Activated T-cell treated with anti-CD3 and anti-CD28 coated beads, Interleukin-2, amount 50 U/mL, for 4 hours (primary cell): ENCODE data around the gene P4HTM. TPM values are rescaled to one million over a fixed set of nuclear protein-coding genes. Genes with fewer than 3 reads are reported as not detected.

Source experiments
- ATAC-seq, 2 donors: fragments of 200-7000 bp; cut with Tn5 transposase; one replicate each; pipeline ENCODE4 v1.10.0; 2021
- DNase-seq: peaks from one replicate; pipeline ENCODE4 v3.0.0-alpha.2; 2020
- H3K27me3 Mint-ChIP-seq: one replicate; pipeline ENCODE4 v1.8.0; 2021; ENCODE audit warnings: low read depth, mixed read lengths
- H3K36me3 Mint-ChIP-seq: one replicate; pipeline ENCODE4 v1.8.0; 2022; ENCODE audit warnings: mixed read lengths; ENCODE audit not compliant: insufficient read depth
- H3K4me1 Mint-ChIP-seq: one replicate; pipeline ENCODE4 v1.8.0; 2021; ENCODE audit warnings: low read depth, mixed read lengths
- H3K4me3 Mint-ChIP-seq: one replicate; pipeline ENCODE4 v1.8.0; 2021; ENCODE audit warnings: mild to moderate bottlenecking, moderate library complexity, mixed read lengths
- H3K9me3 Mint-ChIP-seq: one replicate; pipeline ENCODE4 v1.8.0; 2021; ENCODE audit warnings: mixed read lengths
- total RNA-seq, 3 donors: library from RNA; stranded (reverse); gene quantifications; one replicate each; pipeline ENCODE4 v1.2.1, GENCODE V29; 2021

The P4HTM gene
- total RNA-seq, 3 donors from 2014 or later, result 25.7 to 28.2 (median 26.3) TPM

DNA sequence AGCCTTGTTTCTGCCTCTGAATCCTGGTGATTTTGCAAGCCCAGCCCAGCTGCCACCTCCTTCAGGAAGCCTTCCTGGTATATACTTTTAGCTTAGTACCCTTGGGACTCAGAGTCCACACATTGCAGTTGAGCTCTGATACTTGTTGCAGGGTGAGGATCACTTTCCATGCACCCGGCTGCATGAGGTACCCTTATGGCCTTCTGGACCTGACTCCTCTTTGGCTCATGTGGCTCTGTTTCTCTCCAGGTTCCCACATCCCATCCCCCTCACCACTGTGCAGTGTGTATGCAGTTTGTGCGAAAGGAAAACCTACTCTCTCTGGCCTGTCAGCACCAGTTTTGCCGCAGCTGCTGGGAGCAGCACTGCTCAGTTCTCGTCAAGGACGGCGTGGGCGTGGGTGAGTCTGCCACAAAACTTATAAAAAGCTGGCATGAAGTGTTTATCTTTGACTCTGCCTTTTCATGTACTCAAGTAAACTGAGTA, 23.1 kb upstream of the P4HTM start:
- ATAC-seq (peak; percentile 43 to 46), DNase-seq (peak; percentile 21)
- peaks cover 42% of the 10 kb centered on the region for H3K36me3 Mint-ChIP-seq
- H3K4me3 Mint-ChIP-seq, result no peak overlapping the region
- H3K27me3 Mint-ChIP-seq, result no peaks in the 10 kb centered on the region
- H3K4me1 Mint-ChIP-seq, result peaks cover 8% of the 10 kb centered on the region
- no peaks in the 10 kb centered on the region for H3K9me3 Mint-ChIP-seq

GRCh38 chr3:48970586-48970985, 19.5 kb upstream of the P4HTM start:
- peaks cover 45% of the 10 kb centered on the region for H3K36me3 Mint-ChIP-seq
- no peak for ATAC-seq
- H3K4me3 Mint-ChIP-seq, result no peak overlapping the region
- no peaks in the 10 kb centered on the region for H3K9me3 Mint-ChIP-seq
- H3K4me1 Mint-ChIP-seq, result peaks cover 8% of the 10 kb centered on the region
- DNase-seq, result no peak
- H3K27me3 Mint-ChIP-seq, result no peaks in the 10 kb centered on the region

GRCh38 chr3:48974076-48974864, 15.8 kb upstream of the P4HTM start:
- peaks cover 49% of the 10 kb centered on the region for H3K36me3 Mint-ChIP-seq
- DNase-seq (no peak), ATAC-seq (no peak)
- no peaks in the 10 kb centered on the region for H3K9me3 Mint-ChIP-seq
- H3K4me1 Mint-ChIP-seq, result no peaks in the 10 kb centered on the region
- no peak overlapping the region for H3K4me3 Mint-ChIP-seq
- no peaks in the 10 kb centered on the region for H3K27me3 Mint-ChIP-seq

- DNase-seq, result no peak
- Mint-ChIP-seq H3K36me3 (peaks cover 43% of the 10 kb centered on the region), H3K9me3 (no peaks in the 10 kb centered on the region), H3K4me3 (no peak overlapping the region), H3K27me3 (no peaks in the 10 kb centered on the region), H3K4me1 (no peaks in the 10 kb centered on the region)
- ATAC-seq, result no peak
Observed at GRCh38 chr3:48979451-48979850, 10.6 kb upstream of the P4HTM start.

- H3K4me1 Mint-ChIP-seq, result no peaks in the 10 kb centered on the region
- DNase-seq, result no peak
- H3K4me3 Mint-ChIP-seq, result no peak overlapping the region
- H3K9me3 Mint-ChIP-seq, result no peaks in the 10 kb centered on the region
- no peak for ATAC-seq
- H3K27me3 Mint-ChIP-seq, result no peaks in the 10 kb centered on the region
- peaks cover 41% of the 10 kb centered on the region for H3K36me3 Mint-ChIP-seq
Observed at GRCh38 chr3:48980295-48980694, 9.7 kb upstream of the P4HTM start.

- H3K27me3 Mint-ChIP-seq, result no peaks in the 10 kb centered on the region
- ATAC-seq, result no peak
- H3K9me3 Mint-ChIP-seq, result no peaks in the 10 kb centered on the region
- DNase-seq, result no peak
- peaks cover 34% of the 10 kb centered on the region for H3K36me3 Mint-ChIP-seq
- H3K4me3 Mint-ChIP-seq, result no peak overlapping the region
- no peaks in the 10 kb centered on the region for H3K4me1 Mint-ChIP-seq
Observed at GRCh38 chr3:48982016-48982415, 8.0 kb upstream of the P4HTM start.

GRCh38 chr3:48982686-48983085, 7.4 kb upstream of the P4HTM start:
- H3K4me3 Mint-ChIP-seq, result no peak overlapping the region
- ATAC-seq, result no peak

DNA sequence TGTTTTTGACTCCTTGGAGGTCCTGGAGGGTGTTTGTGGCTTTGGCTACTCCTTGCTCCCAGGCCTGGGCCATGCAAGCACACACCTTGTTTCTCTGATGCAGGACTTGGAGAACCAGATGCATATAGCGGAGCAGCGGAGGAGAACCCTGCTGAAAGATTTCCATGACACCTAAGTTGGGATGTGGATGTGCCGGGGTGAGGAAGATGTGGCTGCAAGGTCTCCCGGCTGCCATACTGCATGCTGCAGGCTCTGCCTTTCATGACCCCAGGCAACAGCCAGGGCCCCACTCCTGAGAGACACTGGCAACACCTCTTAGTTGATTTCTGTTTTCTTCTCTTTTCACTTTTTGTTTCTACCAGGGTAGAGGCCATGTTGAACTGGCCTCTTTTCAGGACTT, 6.9 kb upstream of the P4HTM start:
- DNase-seq (no peak), ATAC-seq (no peak)
- no peak overlapping the region for H3K4me3 Mint-ChIP-seq
- no peaks in the 10 kb centered on the region for H3K27me3 Mint-ChIP-seq
- peaks cover 5% of the 10 kb centered on the region for H3K4me1 Mint-ChIP-seq
- H3K36me3 Mint-ChIP-seq, result peaks cover 30% of the 10 kb centered on the region
- H3K9me3 Mint-ChIP-seq, result no peaks in the 10 kb centered on the region

More at GRCh38 chr3:48982686-48983085, 7.4 kb upstream of the P4HTM start:
- Mint-ChIP-seq H3K36me3 (peaks cover 34% of the 10 kb centered on the region), H3K4me1 (peaks cover 1% of the 10 kb centered on the region), H3K9me3 (no peaks in the 10 kb centered on the region), H3K27me3 (no peaks in the 10 kb centered on the region)
- DNase-seq, result no peak

DNA sequence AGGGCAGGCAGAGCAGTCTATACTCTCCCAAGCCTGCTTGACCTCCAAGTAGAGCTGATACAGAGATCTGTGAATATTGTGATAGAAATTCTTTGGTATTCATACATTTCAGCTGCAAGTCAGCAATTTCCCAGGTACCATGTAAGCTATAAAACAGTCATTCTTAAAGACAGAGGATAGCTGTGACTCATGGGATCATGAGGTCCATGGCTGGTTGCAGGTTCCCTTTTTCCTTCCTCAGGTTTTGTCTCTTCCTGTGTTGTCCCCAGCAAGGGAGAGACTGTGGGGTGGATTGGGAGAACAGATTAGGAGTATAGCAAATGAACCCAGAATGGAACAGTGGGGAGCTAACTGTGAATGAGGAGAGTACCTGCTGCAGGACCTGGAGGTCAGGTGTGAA, 5.4 kb upstream of the P4HTM start:
- Mint-ChIP-seq H3K27me3 (no peaks in the 10 kb centered on the region), H3K4me3 (no peak overlapping the region), H3K9me3 (no peaks in the 10 kb centered on the region), H3K36me3 (peaks cover 24% of the 10 kb centered on the region), H3K4me1 (peaks cover 17% of the 10 kb centered on the region)
- ATAC-seq, result no peak
- DNase-seq, result no peak

DNA sequence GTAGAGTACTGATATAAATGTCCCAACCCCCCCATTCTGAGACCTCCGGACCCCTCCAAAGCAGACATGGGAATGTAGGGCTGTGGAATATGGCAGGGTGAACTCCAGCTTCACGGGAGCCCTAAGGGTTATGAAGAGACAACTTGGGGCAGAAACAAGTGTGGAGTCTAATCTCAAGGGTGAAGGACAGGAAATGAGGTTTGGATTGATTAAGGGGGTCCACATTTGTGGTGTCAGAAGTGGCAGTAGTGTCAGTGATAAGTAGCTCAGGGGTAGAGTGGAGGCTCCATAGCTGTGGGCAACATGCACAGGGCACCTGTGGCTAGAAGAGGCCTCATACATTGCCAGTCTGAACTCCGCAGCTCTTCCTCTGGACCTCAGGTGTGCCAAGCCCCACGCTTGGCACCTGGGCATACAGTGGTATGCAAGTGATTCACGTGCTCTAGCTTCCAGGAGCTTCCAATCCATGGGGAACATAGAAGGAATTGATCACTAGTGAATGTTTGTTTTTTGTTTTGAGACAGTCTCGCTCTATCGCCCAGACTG, 4.1 kb upstream of the P4HTM start:
- Mint-ChIP-seq H3K4me1 (peaks cover 18% of the 10 kb centered on the region), H3K9me3 (no peaks in the 10 kb centered on the region), H3K4me3 (no peak overlapping the region), H3K36me3 (peaks cover 19% of the 10 kb centered on the region), H3K27me3 (no peaks in the 10 kb centered on the region)
- DNase-seq (no peak), ATAC-seq (no peak)

- Mint-ChIP-seq H3K9me3 (no peaks in the 10 kb centered on the region), H3K4me3 (peak overlapping the region; percentile 91), H3K36me3 (peaks cover 8% of the 10 kb centered on the region), H3K4me1 (peaks cover 36% of the 10 kb centered on the region), H3K27me3 (no peaks in the 10 kb centered on the region)
- DNase-seq (no peak), ATAC-seq (peak in 1 of 2 donors; percentile 1)
Observed at GRCh38 chr3:48989126-48989795, 780 bp upstream of the P4HTM start.

DNA sequence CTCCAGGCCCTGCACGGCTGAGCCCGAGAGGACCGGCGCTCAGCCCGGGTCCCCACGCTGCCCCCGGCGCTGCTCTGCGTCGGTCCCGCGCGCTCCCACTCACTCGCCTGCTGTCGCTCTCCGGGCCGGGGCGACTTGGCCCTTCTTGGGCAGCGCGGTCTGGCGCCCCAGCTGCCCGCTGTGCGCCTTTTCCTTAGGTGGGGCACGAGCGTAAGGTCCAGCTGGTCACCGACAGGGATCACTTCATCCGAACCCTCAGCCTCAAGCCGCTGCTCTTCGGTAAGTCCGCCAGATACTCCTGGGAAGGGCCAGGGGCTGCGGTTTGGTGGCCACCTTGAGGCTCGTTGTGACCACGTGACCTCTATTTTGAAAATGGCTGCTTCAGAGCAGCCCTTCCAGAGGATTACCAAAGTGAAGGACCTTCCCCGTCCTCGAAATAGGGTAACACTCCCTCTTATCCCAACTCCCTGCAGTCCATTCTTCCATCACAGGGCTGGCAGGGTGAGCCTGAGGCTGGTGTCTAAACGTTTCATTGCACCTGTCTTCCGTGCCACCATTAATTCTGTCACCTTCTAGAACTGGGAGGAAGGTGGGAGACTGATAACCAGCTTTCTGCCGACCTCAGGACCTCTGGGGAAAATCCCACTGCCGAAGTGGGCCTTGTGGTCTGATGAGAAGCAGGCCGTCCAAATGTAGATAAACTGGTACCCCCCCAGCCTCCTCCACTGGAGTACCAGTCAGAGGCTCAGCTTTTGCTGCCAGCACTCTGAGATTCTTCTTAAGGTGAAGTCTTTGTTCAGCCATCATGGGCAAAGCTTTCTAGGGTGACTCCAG, 812 bp downstream of the P4HTM start:
- Mint-ChIP-seq H3K9me3 (no peaks in the 10 kb centered on the region), H3K27me3 (no peaks in the 10 kb centered on the region), H3K36me3 (peaks cover 6% of the 10 kb centered on the region), H3K4me1 (peaks cover 36% of the 10 kb centered on the region), H3K4me3 (peak overlapping the region; percentile 91)
- DNase-seq, result no peak
- peak; percentile 24 to 33 for ATAC-seq

DNA sequence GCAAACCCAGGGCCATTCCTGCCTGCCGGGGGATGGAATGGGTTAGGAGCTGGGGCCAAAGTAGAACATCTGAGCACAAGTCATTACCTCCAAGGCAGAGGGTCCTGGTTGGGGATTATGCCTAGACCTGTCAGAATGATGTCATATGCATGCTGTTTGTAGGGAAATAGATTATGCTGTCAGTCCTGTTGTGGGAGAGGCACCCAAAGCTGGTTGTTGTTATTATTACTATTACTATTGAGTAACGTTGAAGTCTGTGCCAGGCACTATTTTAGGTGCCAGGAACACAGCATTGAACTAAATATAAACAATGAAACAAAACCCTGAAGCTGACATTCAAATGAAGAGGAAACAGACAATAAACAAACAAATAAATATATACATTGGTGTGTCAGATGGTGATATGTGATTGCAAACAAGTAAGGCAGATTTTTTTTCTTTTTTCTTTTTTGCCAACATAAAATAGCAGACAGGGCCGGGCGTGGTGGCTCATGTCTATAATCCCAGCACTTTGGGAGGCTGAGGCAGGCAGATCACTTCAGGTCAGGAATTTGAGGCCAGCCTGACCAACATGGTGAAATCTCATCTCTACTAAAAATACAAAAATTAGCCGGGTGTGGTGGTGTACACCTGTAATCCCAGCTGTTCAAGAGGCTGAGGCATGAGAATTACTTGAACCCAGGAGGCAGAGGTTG, 2.0 kb downstream of the P4HTM start:
- Mint-ChIP-seq H3K27me3 (no peaks in the 10 kb centered on the region), H3K4me3 (peak overlapping the region; percentile 91), H3K4me1 (peaks cover 36% of the 10 kb centered on the region), H3K36me3 (peaks cover 6% of the 10 kb centered on the region), H3K9me3 (no peaks in the 10 kb centered on the region)
- ATAC-seq (no peak), DNase-seq (no peak)
